Measurements from ENCODE around the gene GCN1.

GCN1 gene

GRCh38 chr12:120227233-120228040 is 32.9 kb upstream of the GCN1 start:
- TF ChIP-seq CTCF (conservative IDR thresholded peaks at IDR 0.05) = no peak
- TF ChIP-seq ZFX (IDR thresholded peaks at IDR 0.05) = no peak
- peak overlapping the region; percentile 78; the same call in 1 of the 2 replicates for H3K27ac ChIP-seq

GRCh38 chr12:120225852-120226640 is 31.5 kb upstream of the GCN1 start:
- no peak overlapping the region for H3K27ac ChIP-seq
- TF ChIP-seq ZFX (IDR thresholded peaks at IDR 0.05) = no peak
- TF ChIP-seq CTCF (conservative IDR thresholded peaks at IDR 0.05) = no peak

- H3K27ac ChIP-seq = no peak overlapping the region
- no peak for TF ChIP-seq ZFX (IDR thresholded peaks at IDR 0.05)
- no peak for TF ChIP-seq CTCF (conservative IDR thresholded peaks at IDR 0.05)
These were observed 30.7 kb upstream of the GCN1 start for GRCh38 chr12:120225200-120225558.

- no peak overlapping the region for H3K27ac ChIP-seq
These were observed 30.0 kb upstream of the GCN1 start for GRCh38 chr12:120224304-120225199.

GRCh38 chr12:120223458-120224303 is 29.2 kb upstream of the GCN1 start:
- no peak overlapping the region for H3K27ac ChIP-seq
- TF ChIP-seq CTCF (conservative IDR thresholded peaks at IDR 0.05) (no peak), ZFX (IDR thresholded peaks at IDR 0.05) (no peak)

More at GRCh38 chr12:120224304-120225199, 30.0 kb upstream of the GCN1 start:
- no peak for TF ChIP-seq CTCF (conservative IDR thresholded peaks at IDR 0.05)
- TF ChIP-seq ZFX (IDR thresholded peaks at IDR 0.05) = no peak

GRCh38 chr12:120222288-120222832 is 27.8 kb upstream of the GCN1 start:
- H3K27ac ChIP-seq = no peak overlapping the region
- no peak for TF ChIP-seq CTCF (conservative IDR thresholded peaks at IDR 0.05)
- TF ChIP-seq ZFX (IDR thresholded peaks at IDR 0.05) = no peak

Measured in C4-2B (cell line).